GM21390 (cell line): ENCODE results near the gene PTPN9.
"Not testable (repeated sequence)": the region's sequence is repeated elsewhere in the genome, so short reads cannot be mapped to it uniquely, and the experiment has no call there.

Experiments
- ATAC-seq: cut with Tn5 transposase; IDR thresholded peaks from one replicate; pipeline ENCODE4 v1.9.1; 2021; ENCODE audit not compliant: unreplicated experiment

PTPN9 gene

GRCh38 chr15:75454471-75455378, 124.4 kb downstream of the PTPN9 start:
- no peak for ATAC-seq

- ATAC-seq, result peak; percentile 29
Measured at GRCh38 chr15:75453703-75454470, 125.2 kb downstream of the PTPN9 start.

GRCh38 chr15:75452865-75453702, 126.0 kb downstream of the PTPN9 start:
- ATAC-seq, result no peak

GRCh38 chr15:75452364-75452864, 126.7 kb downstream of the PTPN9 start:
- ATAC-seq, result no peak

GRCh38 chr15:75451674-75452363, 127.3 kb downstream of the PTPN9 start, which contains the start of gene SIN3A:
TSS of gene SIN3A (minus strand) at chr15:75451690. CDS start at chr15:75430375, 21,315 bp downstream.
- peak; percentile 40 for ATAC-seq

GRCh38 chr15:75451202-75451673, 127.9 kb downstream of the PTPN9 start:
- no peak for ATAC-seq

GRCh38 chr15:75450307-75451201, 128.6 kb downstream of the PTPN9 start:
- ATAC-seq, result peak; percentile 23

- ATAC-seq, result no peak
Measured at GRCh38 chr15:75449585-75450306, 129.4 kb downstream of the PTPN9 start.

- ATAC-seq, result not testable (repeated sequence)
Measured at GRCh38 chr15:75448171-75448570, 130.9 kb downstream of the PTPN9 start.

GRCh38 chr15:75446151-75446550, 133.0 kb downstream of the PTPN9 start:
- ATAC-seq, result no peak

GRCh38 chr15:75445324-75445723, 133.8 kb downstream of the PTPN9 start:
- ATAC-seq, result not testable (repeated sequence)

- not testable (repeated sequence) for ATAC-seq
Measured at GRCh38 chr15:75443972-75444453, 135.1 kb downstream of the PTPN9 start.

- ATAC-seq, result no peak
Measured at GRCh38 chr15:75437721-75438120, 141.4 kb downstream of the PTPN9 start.

GRCh38 chr15:75436881-75437280, 142.2 kb downstream of the PTPN9 start:
- ATAC-seq, result no peak

- ATAC-seq, result no peak
Measured at GRCh38 chr15:75431682-75432081, 147.4 kb downstream of the PTPN9 start.

GRCh38 chr15:75431270-75431669, 147.8 kb downstream of the PTPN9 start:
- ATAC-seq, result no peak

- ATAC-seq, result no peak
Measured at GRCh38 chr15:75430259-75430658, 148.9 kb downstream of the PTPN9 start.

- ATAC-seq, result no peak
Measured at GRCh38 chr15:75428152-75428551, 151.0 kb downstream of the PTPN9 start.
